ENCODE results near the gene MTHFSD. TPM values are rescaled to one million over a fixed set of nuclear protein-coding genes. Genes with fewer than 3 reads are reported as not detected.

The MTHFSD gene
- total RNA-seq, 1 donor from 2014 or later = 14.1 TPM

GRCh38 chr16:86563469-86564345, 8.7 kb upstream of the MTHFSD start:
- peak; percentile 96 for DNase-seq (ENCODE audit: extremely low spot score, unreplicated experiment)
- Mint-ChIP-seq H3K9me3 (ENCODE audit: unreplicated experiment) (no peaks in the 10 kb centered on the region), H3K36me3 (ENCODE audit: unreplicated experiment) (peaks cover 6% of the 10 kb centered on the region), H3K27ac (ENCODE audit: unreplicated experiment) (peak overlapping the region; percentile 95), H3K27me3 (ENCODE audit: unreplicated experiment) (no peaks in the 10 kb centered on the region), H3K4me1 (ENCODE audit: unreplicated experiment) (peaks cover 31% of the 10 kb centered on the region), H3K4me3 (ENCODE audit: unreplicated experiment) (peak overlapping the region; percentile 78)
- TF ChIP-seq CTCF (IDR thresholded peaks at IDR 0.05) = peak; percentile 100

- Mint-ChIP-seq H3K9me3 (ENCODE audit: unreplicated experiment) (no peaks in the 10 kb centered on the region), H3K4me1 (ENCODE audit: unreplicated experiment) (peaks cover 31% of the 10 kb centered on the region), H3K27me3 (ENCODE audit: unreplicated experiment) (no peaks in the 10 kb centered on the region), H3K36me3 (ENCODE audit: unreplicated experiment) (peaks cover under 1% of the 10 kb centered on the region), H3K4me3 (ENCODE audit: unreplicated experiment) (no peak overlapping the region), H3K27ac (ENCODE audit: unreplicated experiment) (no peak overlapping the region)
- no peak for DNase-seq (ENCODE audit: extremely low spot score, unreplicated experiment)
- TF ChIP-seq CTCF (IDR thresholded peaks at IDR 0.05) = no peak
Observed at GRCh38 chr16:86562356-86562755, 7.3 kb upstream of the MTHFSD start.

DNA sequence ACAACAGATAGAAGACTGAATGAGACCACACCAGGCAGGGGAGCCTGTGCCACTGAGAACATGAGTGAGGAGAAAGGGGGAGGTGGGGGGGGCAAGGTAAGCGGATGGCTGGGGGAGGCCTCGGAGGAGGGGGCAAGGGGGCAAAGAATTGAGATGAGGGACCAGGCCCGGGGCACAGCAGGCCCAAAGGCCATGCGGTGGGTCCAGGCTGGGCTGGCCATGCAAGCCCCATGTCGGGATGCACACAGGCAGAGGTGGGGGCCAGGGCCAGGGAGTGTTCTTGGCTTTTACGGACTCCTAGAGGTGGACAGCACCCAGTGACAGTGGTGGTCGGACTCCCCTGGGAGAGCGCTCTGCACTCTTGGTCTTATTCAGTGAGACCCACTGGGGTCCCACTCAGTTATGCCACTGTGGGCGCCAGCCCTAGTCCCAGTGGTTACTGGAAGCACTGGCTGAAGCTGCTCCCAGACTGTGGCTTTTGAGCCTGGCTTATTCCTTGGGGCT, 4.8 kb upstream of the MTHFSD start:
- Mint-ChIP-seq H3K36me3 (ENCODE audit: unreplicated experiment) (no peaks in the 10 kb centered on the region), H3K4me1 (ENCODE audit: unreplicated experiment) (peaks cover 24% of the 10 kb centered on the region), H3K4me3 (ENCODE audit: unreplicated experiment) (no peak overlapping the region), H3K9me3 (ENCODE audit: unreplicated experiment) (no peaks in the 10 kb centered on the region), H3K27me3 (ENCODE audit: unreplicated experiment) (no peaks in the 10 kb centered on the region), H3K27ac (ENCODE audit: unreplicated experiment) (no peak overlapping the region)
- DNase-seq (ENCODE audit: extremely low spot score, unreplicated experiment) = no peak
- TF ChIP-seq CTCF (IDR thresholded peaks at IDR 0.05) = no peak

GRCh38 chr16:86558355-86559193, 3.5 kb upstream of the MTHFSD start:
- no peak for TF ChIP-seq CTCF (IDR thresholded peaks at IDR 0.05)
- Mint-ChIP-seq H3K9me3 (ENCODE audit: unreplicated experiment) (no peaks in the 10 kb centered on the region), H3K36me3 (ENCODE audit: unreplicated experiment) (no peaks in the 10 kb centered on the region), H3K4me1 (ENCODE audit: unreplicated experiment) (peaks cover 11% of the 10 kb centered on the region), H3K4me3 (ENCODE audit: unreplicated experiment) (no peak overlapping the region), H3K27ac (ENCODE audit: unreplicated experiment) (no peak overlapping the region), H3K27me3 (ENCODE audit: unreplicated experiment) (no peaks in the 10 kb centered on the region)
- no peak for DNase-seq (ENCODE audit: extremely low spot score, unreplicated experiment)

GRCh38 chr16:86557587-86557986, 2.6 kb upstream of the MTHFSD start:
- H3K36me3 Mint-ChIP-seq (ENCODE audit: unreplicated experiment) = no peaks in the 10 kb centered on the region
- no peak for DNase-seq (ENCODE audit: extremely low spot score, unreplicated experiment)
- H3K4me1 Mint-ChIP-seq (ENCODE audit: unreplicated experiment) = peaks cover 4% of the 10 kb centered on the region
- H3K27me3 Mint-ChIP-seq (ENCODE audit: unreplicated experiment) = no peaks in the 10 kb centered on the region
- H3K27ac Mint-ChIP-seq (ENCODE audit: unreplicated experiment) = no peak overlapping the region
- no peaks in the 10 kb centered on the region for H3K9me3 Mint-ChIP-seq (ENCODE audit: unreplicated experiment)
- TF ChIP-seq CTCF (IDR thresholded peaks at IDR 0.05) = no peak
- H3K4me3 Mint-ChIP-seq (ENCODE audit: unreplicated experiment) = no peak overlapping the region
